Activated naive CD4-positive, alpha-beta T cell treated with anti-CD3 and anti-CD28 coated beads, Interleukin-2, amount 50 U/mL, for 72 hours (primary cell): ENCODE results near the gene LMF1. TPM values are rescaled to one million over a fixed set of nuclear protein-coding genes. Genes with fewer than 3 reads are reported as not detected.
A peak's percentile ranks its signal among the peaks of the same experiment; 100 is the strongest.

Experiments used
- ATAC-seq, 2 donors: fragments of 150-1000 bp; cut with Tn5 transposase; 2 replicates each; pipeline ENCODE4 v1.10.0; 2021; ENCODE audit warnings: mild to moderate bottlenecking in 2 of 2, moderate library complexity in 2 of 2
- DNase-seq, 2 donors: peaks; one replicate each; pipeline ENCODE4 v3.0.0; 2021 to 2022; ENCODE audit warnings: low spot score in 2 of 2
- H3K27ac Mint-ChIP-seq, 2 donors: one replicate each; pipeline ENCODE4 v1.8.0; 2022; ENCODE audit warnings: mild to moderate bottlenecking in 2 of 2, mixed read lengths in 2 of 2
- H3K36me3 Mint-ChIP-seq, 2 donors: one replicate each; pipeline ENCODE4 v1.8.0; 2022; ENCODE audit warnings: mixed read lengths in 2 of 2
- H3K9me3 Mint-ChIP-seq, 2 donors: one replicate each; pipeline ENCODE4 v1.8.0; 2022; ENCODE audit warnings: mixed read lengths in 2 of 2
- total RNA-seq, 2 donors: library from RNA; stranded (reverse); gene quantifications; one replicate each; pipeline ENCODE4 v1.2.3, GENCODE V29; 2022

LMF1 gene
- total RNA-seq, 2 donors from 2014 or later: 13.0 to 19.1 TPM

GRCh38 chr16:921321-921905 lies 49.4 kb downstream of the LMF1 start:
- ATAC-seq: no peak

DNA sequence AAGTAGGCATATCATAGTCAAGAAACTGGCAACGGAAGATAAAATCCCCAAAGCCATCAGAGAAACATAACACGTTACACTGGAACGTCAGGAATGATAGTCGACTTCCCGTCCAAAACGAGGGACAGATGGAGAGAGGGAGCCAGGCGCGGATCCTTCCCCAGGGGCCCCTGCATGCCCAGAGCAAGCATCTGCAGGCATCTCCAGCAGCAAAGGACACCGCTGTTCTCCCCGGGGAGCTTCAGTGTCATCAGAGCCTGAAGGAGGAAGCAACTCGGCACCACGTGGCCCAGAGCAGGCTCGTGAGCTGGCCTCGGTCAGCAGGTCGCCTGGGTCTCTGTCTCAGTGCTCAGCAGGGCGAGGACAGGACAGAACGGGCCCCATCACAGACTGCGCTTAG lies 50.1 kb downstream of the LMF1 start:
- Mint-ChIP-seq H3K36me3 (peaks cover 6% of the 10 kb centered on the region in 2 donors), H3K9me3 (no peaks in the 10 kb centered on the region), H3K27ac (no peak overlapping the region)
- DNase-seq (no peak), ATAC-seq (no peak)

More at GRCh38 chr16:921321-921905, 49.4 kb downstream of the LMF1 start:
- peaks cover 5 to 6% of the 10 kb centered on the region in 2 donors for H3K9me3 Mint-ChIP-seq
- peaks cover 10 to 13% of the 10 kb centered on the region in 2 donors for H3K36me3 Mint-ChIP-seq
- H3K27ac Mint-ChIP-seq: peak overlapping the region; percentile 8 to 67
- DNase-seq: no peak

GRCh38 chr16:920051-920681 lies 50.6 kb downstream of the LMF1 start:
- Mint-ChIP-seq H3K36me3 (peaks cover 6% of the 10 kb centered on the region in 2 donors), H3K27ac (peak overlapping the region in 1 of 2 donors; percentile 5), H3K9me3 (no peaks in the 10 kb centered on the region)
- DNase-seq (no peak), ATAC-seq (no peak)

DNA sequence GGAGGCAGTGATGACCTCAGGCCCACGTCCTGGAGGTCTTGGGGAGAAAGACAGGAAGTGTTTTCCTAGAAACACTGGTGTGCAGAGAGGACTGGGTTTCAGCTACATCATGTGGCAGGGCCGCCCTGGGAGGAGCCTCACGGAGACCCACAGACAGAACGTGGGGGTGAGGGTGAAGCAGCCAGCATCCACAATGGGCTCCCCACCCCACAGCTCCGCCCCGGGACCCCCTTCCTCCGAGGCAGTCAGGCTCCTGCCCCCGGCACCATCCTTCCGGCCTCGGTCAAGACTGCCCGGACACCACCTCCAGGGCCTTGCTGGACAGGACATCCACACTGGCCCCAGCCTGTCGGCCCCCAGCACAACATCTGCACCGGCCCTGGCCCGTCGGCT lies 51.1 kb downstream of the LMF1 start:
- H3K27ac Mint-ChIP-seq: peak overlapping the region in 1 of 2 donors; percentile 5
- DNase-seq (no peak), ATAC-seq (no peak)
- peaks cover 6% of the 10 kb centered on the region in 2 donors for H3K36me3 Mint-ChIP-seq
- H3K9me3 Mint-ChIP-seq: no peaks in the 10 kb centered on the region

DNA sequence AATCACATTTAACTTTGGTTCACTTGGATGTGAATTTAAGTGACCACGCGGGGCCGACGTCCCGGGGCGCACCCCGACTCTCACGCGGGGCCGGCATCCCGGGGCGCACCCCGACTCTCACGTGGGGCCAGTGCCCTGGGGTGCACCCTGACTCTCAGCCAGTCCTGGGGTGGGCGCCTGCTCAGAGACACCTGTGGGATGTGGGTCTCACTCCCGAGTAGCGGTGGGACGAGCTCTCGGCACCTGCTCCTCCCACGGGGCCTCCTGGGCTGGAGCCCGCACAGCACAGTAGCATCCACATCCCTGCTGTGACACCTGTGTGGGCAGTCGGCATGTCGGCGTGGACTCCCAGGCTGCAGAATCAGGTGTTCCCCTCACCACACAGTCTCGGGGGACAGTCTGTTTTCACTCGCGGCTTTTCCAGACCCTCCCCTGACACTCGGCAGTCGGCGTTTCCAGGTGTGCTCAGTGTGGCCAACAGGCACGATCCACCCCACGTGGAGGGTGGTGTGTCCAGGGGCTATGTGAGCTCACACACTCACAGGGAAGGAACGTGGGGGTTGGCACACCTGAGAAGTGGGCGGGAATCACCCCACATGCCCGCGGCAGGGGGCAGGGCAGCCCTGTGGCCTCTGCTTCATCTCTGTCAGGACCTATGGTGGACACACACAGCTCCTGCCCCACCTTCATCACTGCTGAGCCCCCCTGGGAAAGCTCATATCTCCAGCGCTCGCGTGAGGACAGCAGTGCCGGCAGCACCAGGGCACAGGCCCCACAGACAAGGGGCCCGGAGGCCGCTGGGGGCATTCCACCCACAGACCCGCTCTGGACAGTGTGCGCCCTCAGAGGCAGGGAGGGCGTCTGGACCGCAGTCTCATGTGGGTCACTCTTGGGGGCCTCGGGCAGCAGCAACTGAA lies 51.8 kb downstream of the LMF1 start:
- ATAC-seq (no peak), DNase-seq (no peak)
- Mint-ChIP-seq H3K27ac (peak overlapping the region in 1 of 2 donors; percentile 5), H3K36me3 (peaks cover 6% of the 10 kb centered on the region in 2 donors), H3K9me3 (no peaks in the 10 kb centered on the region)

- H3K36me3 Mint-ChIP-seq: peaks cover 6% of the 10 kb centered on the region in 2 donors
- H3K27ac Mint-ChIP-seq: no peak overlapping the region
- no peak for DNase-seq
- H3K9me3 Mint-ChIP-seq: no peaks in the 10 kb centered on the region
- ATAC-seq: no peak
These were observed 52.7 kb downstream of the LMF1 start for GRCh38 chr16:918068-918467.

DNA sequence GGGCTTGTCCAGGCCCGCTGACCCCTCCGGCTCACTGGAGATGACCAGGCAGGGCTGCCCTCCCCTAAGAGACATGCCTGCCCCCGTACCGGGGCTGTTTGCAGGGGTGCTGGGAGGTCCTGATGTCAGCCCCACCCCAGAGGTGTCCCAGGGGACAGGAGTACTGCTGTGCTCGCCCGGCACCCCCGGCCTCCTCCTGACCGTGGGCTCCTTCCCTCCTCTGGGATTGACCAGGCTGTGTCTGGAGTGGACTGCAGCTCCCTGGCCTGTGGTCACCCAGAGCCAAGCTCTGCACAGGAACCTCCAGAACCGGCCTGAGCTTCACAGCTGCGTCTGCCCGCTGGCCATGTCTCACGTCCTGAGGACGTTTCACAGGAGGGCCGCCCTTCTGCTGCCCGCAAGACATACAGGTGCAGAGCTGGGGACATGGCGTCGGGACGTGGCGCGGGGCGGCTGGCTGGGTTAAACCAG lies 53.2 kb downstream of the LMF1 start:
- no peak overlapping the region for H3K27ac Mint-ChIP-seq
- no peak for DNase-seq
- H3K36me3 Mint-ChIP-seq: peaks cover 6% of the 10 kb centered on the region in 2 donors
- no peak for ATAC-seq
- H3K9me3 Mint-ChIP-seq: no peaks in the 10 kb centered on the region

DNA sequence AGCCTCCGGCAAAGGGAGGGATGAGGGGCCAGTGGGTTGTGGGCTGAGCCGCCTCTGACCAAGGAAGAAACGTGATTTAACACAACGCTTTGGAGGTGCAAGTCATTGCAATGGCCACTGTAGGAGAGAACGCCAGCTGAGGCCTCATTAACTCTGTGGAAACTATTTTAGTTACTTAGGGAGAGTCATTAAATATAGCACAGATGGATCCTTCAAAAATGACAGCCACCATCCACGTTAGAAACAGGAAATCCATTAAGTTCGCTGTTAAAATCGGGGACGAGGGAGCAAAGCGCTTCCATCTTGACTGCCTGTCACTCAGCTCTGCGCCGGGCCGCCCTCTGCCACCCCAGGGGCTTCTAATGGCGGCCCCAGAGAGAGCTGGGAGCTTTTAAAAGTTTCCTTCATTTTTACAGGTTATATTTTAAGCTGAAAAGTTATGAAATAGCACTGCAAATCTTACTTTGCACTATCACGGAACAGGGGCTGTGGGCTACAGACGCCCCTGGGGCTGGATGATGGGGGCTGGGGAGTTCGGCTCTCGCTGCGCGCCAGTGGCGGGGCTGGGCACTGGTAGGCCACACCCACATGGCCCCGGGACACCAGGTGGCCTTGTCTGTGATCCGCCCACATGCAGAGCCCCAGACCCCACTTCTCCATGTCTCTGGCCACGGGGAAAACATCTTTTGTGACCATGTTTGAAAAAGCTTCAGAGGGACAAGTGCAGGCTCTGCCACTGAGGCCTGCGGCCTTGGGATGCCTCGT lies 54.6 kb downstream of the LMF1 start:
- Mint-ChIP-seq H3K27ac (peak overlapping the region in 1 of 2 donors; percentile 80), H3K9me3 (no peaks in the 10 kb centered on the region), H3K36me3 (no peaks in the 10 kb centered on the region)
- no peak for DNase-seq
- no peak for ATAC-seq

- H3K36me3 Mint-ChIP-seq: no peaks in the 10 kb centered on the region
- no peaks in the 10 kb centered on the region for H3K9me3 Mint-ChIP-seq
- DNase-seq (no peak), ATAC-seq (no peak)
- peak overlapping the region in 1 of 2 donors; percentile 80 for H3K27ac Mint-ChIP-seq
These were observed 55.2 kb downstream of the LMF1 start for GRCh38 chr16:915546-915945.

DNA sequence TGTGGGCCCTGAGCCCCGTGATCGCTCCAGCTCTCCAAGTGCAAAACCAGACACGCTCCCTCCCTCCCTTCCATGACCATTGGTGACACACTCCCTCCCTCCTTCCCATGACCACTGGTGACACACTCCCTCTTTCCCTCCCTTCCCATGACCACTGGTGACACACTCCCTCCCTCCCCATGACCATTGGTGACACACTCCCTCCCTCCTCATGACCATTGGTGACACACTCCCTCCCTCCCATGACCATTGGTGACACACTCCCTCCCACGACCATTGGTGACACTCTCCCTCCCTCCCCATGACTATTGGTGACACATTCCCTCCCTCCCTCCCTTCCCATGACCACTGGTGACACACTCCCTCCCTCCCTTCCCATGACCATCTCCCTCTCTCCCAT lies 56.3 kb downstream of the LMF1 start:
- ATAC-seq: peak; percentile 86 to 99

DNA sequence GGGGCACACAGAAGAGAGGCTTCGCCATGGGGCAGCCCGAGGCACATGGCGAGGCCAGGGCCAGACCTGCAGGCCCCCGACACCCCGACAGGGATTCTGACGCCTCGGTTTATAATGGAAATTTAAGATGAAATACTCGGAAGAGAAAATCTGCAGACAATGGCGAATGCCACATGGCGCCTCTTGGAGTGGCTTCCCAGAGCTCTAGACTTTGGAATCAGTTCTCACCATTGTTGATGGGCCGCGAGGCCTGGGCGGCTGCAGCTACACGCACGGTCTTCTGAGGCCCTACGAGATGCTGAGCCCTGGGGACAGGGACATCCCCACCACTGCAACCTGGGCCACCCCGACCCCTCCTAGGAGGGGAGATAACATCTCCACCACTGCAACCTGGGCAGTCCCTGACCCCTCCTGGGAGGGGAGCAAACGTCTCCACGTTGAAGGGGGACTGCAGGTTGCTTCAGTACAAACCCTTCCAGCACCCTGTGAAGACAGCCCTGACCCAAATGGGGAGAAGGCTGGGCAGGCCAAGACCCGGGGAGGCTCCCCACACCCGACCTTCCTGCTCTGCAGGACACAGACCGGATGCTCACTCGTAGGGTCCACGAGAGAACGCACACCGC lies 56.9 kb downstream of the LMF1 start:
- Mint-ChIP-seq H3K9me3 (no peaks in the 10 kb centered on the region), H3K27ac (peak overlapping the region in 1 of 2 donors; percentile 80), H3K36me3 (no peaks in the 10 kb centered on the region)
- ATAC-seq (no peak), DNase-seq (no peak)

More for the DNA sequence above, 56.3 kb downstream of the LMF1 start:
- Mint-ChIP-seq H3K27ac (peak overlapping the region in 1 of 2 donors; percentile 80), H3K36me3 (no peaks in the 10 kb centered on the region), H3K9me3 (no peaks in the 10 kb centered on the region)
- no peak for DNase-seq

GRCh38 chr16:912684-913613 lies 57.8 kb downstream of the LMF1 start:
- Mint-ChIP-seq H3K27ac (peak overlapping the region in 1 of 2 donors; percentile 80), H3K9me3 (no peaks in the 10 kb centered on the region), H3K36me3 (no peaks in the 10 kb centered on the region)
- ATAC-seq (no peak), DNase-seq (no peak)

DNA sequence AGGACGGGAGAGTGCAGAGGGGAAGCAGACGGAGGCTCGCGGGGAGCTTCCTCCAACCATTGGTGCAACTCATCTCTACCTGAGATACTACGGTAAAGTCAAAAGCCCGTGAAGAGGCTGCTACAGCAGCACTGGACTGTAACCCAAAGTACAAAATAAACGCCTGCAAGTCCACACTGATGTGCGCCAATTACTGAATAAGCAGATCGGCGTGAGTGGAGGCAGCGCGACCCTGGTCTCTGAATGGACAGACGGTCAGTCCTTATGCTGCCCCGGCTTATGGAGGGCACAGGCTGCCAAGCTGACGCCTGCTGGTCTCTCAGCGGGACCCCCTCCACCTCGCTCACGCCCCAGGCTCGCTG lies 58.5 kb downstream of the LMF1 start:
- no peak overlapping the region for H3K27ac Mint-ChIP-seq

GRCh38 chr16:911604-912321 lies 59.0 kb downstream of the LMF1 start:
- no peaks in the 10 kb centered on the region for H3K9me3 Mint-ChIP-seq
- peaks cover 0 to 1% of the 10 kb centered on the region in 2 donors for H3K36me3 Mint-ChIP-seq
- ATAC-seq: no peak
- H3K27ac Mint-ChIP-seq: no peak overlapping the region
- no peak for DNase-seq

More for the DNA sequence above, 58.5 kb downstream of the LMF1 start:
- no peak for DNase-seq
- H3K36me3 Mint-ChIP-seq: no peaks in the 10 kb centered on the region
- no peak for ATAC-seq
- H3K9me3 Mint-ChIP-seq: no peaks in the 10 kb centered on the region

DNA sequence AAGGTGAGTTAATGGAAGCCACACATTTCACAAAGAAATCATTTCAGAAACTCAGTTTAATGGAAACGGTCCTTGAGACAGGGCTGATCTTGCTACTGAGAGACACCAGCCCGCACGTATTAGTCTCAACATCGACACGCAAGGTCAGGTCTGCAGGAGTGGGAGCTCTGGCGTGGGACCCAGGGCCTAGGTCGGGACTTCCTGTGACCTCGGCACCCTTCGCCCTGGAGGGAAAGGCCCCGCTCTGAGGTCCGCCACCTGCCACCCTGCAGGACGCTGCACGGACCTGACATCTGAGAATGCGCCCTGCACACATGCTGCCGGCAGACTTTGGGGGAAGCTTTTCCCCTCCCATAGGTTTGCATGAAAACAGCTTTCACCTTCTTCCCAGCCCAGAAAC lies 59.7 kb downstream of the LMF1 start:
- ATAC-seq (no peak), DNase-seq (no peak)
- Mint-ChIP-seq H3K36me3 (peaks cover 0 to 5% of the 10 kb centered on the region in 2 donors), H3K9me3 (no peaks in the 10 kb centered on the region), H3K27ac (no peak overlapping the region)
